Embryonic facial prominence (tissue), 1 donor: ENCODE data around the gene CLVS2.

Source experiments
- DNase-seq: peaks from one replicate; pipeline ENCODE4 v3.0.0-alpha.2; 2016; ENCODE audit errors: extremely low spot score

The CLVS2 gene

GRCh38 chr6:122995921-122996793 is at the start of gene CLVS2:
Gene CLVS2, plus strand, starts transcription at chr6:122996235. Its CDS starts 1,543 bp downstream, at chr6:122997778.
- DNase-seq = no peak

GRCh38 chr6:122947355-122947754 is 48.7 kb upstream of the CLVS2 start:
- DNase-seq = no peak

- no peak for DNase-seq
These were observed 42.3 kb upstream of the CLVS2 start for GRCh38 chr6:122953766-122954165.

- no peak for DNase-seq
These were observed 39.7 kb upstream of the CLVS2 start for GRCh38 chr6:122956376-122956775.

- DNase-seq = no peak
These were observed 33.9 kb upstream of the CLVS2 start for GRCh38 chr6:122962000-122962624.

- DNase-seq = no peak
These were observed 26.0 kb upstream of the CLVS2 start for GRCh38 chr6:122969999-122970533.

GRCh38 chr6:122977180-122977579 is 18.9 kb upstream of the CLVS2 start:
- no peak for DNase-seq

- DNase-seq = no peak
These were observed 11.6 kb upstream of the CLVS2 start for GRCh38 chr6:122984393-122984792.

- DNase-seq = no peak
These were observed 1.8 kb upstream of the CLVS2 start for GRCh38 chr6:122994256-122994655.

GRCh38 chr6:122996794-122997505 is 915 bp downstream of the CLVS2 start:
- no peak for DNase-seq

- DNase-seq = no peak
These were observed 1.6 kb downstream of the CLVS2 start for GRCh38 chr6:122997541-122998150.

- DNase-seq = no peak
These were observed 2.5 kb downstream of the CLVS2 start for GRCh38 chr6:122998403-122998975.

- DNase-seq = no peak
These were observed 4.3 kb downstream of the CLVS2 start for GRCh38 chr6:123000244-123000770.

GRCh38 chr6:123001540-123001939 is 5.5 kb downstream of the CLVS2 start:
- no peak for DNase-seq

GRCh38 chr6:123007885-123008284 is 11.8 kb downstream of the CLVS2 start:
- no peak for DNase-seq

- DNase-seq = no peak
These were observed 13.0 kb downstream of the CLVS2 start for GRCh38 chr6:123009059-123009458.

- DNase-seq = no peak
These were observed 18.8 kb downstream of the CLVS2 start for GRCh38 chr6:123014835-123015234.

GRCh38 chr6:123016431-123017103 is 20.5 kb downstream of the CLVS2 start:
- DNase-seq = no peak

GRCh38 chr6:123017104-123017682 is 21.2 kb downstream of the CLVS2 start:
- DNase-seq = no peak

GRCh38 chr6:123022975-123023374 is 26.9 kb downstream of the CLVS2 start:
- no peak for DNase-seq
